Mesothelial cell of epicardium (in vitro differentiated cells): ENCODE measurements around the gene PSME2. TPM values are rescaled to one million over a fixed set of nuclear protein-coding genes. Genes with fewer than 3 reads are reported as not detected.

ENCODE experiments used
- DNase-seq, 2 experiments: peaks; one replicate each; pipeline ENCODE4 v3.0.0; 2021; ENCODE audit warnings: low spot score in 2 of 2; ENCODE audit not compliant: unreplicated experiment in 2 of 2
- H3K27ac Mint-ChIP-seq: 2 replicates; pipeline ENCODE4 v1.8.0; 2021; ENCODE audit warnings: mixed read lengths
- H3K27me3 Mint-ChIP-seq: 2 replicates; pipeline ENCODE4 v1.8.0; 2021; ENCODE audit warnings: low read depth, mixed read lengths
- H3K36me3 Mint-ChIP-seq: 2 replicates; pipeline ENCODE4 v1.8.0; 2021; ENCODE audit warnings: mixed read lengths
- H3K4me1 Mint-ChIP-seq: 2 replicates; pipeline ENCODE4 v1.8.0; 2021; ENCODE audit warnings: mixed read lengths
- H3K4me3 Mint-ChIP-seq: 2 replicates; pipeline ENCODE4 v1.8.0; 2021; ENCODE audit warnings: mild to moderate bottlenecking, moderate library complexity, mixed read lengths
- H3K9me3 Mint-ChIP-seq: 2 replicates; pipeline ENCODE4 v1.8.0; 2021; ENCODE audit warnings: mixed read lengths
- CTCF ChIP-seq: fragments of 200-600 bp; sonication (generic); IDR thresholded peaks from one replicate; pipeline ENCODE4 v1.5.0; 2021; ENCODE audit warnings: antibody characterized with exemption; ENCODE audit not compliant: unreplicated experiment
- total RNA-seq: library from RNA; stranded (reverse); gene quantifications from 3 replicates; pipeline ENCODE4 v1.2.1, GENCODE V29; 2021

Gene PSME2
- total RNA-seq, 1 donor from 2014 or later, result 148 TPM

- Mint-ChIP-seq H3K4me3 (no peak overlapping the region), H3K36me3 (peaks cover 16% of the 10 kb centered on the region), H3K27ac (peak overlapping the region; percentile 73), H3K9me3 (no peaks in the 10 kb centered on the region), H3K27me3 (no peaks in the 10 kb centered on the region), H3K4me1 (peaks cover 13% of the 10 kb centered on the region)
- DNase-seq, result no peak
- TF ChIP-seq CTCF, result no peak
These were observed 35.9 kb upstream of the PSME2 start for GRCh38 chr14:24182110-24182882.

GRCh38 chr14:24181371-24182077 is 35.1 kb upstream of the PSME2 start:
- Mint-ChIP-seq H3K4me3 (no peak overlapping the region), H3K9me3 (no peaks in the 10 kb centered on the region), H3K27ac (peak overlapping the region; percentile 73), H3K4me1 (peaks cover 14% of the 10 kb centered on the region), H3K36me3 (peaks cover 21% of the 10 kb centered on the region), H3K27me3 (no peaks in the 10 kb centered on the region)
- TF ChIP-seq CTCF, result no peak
- no peak for DNase-seq

DNA sequence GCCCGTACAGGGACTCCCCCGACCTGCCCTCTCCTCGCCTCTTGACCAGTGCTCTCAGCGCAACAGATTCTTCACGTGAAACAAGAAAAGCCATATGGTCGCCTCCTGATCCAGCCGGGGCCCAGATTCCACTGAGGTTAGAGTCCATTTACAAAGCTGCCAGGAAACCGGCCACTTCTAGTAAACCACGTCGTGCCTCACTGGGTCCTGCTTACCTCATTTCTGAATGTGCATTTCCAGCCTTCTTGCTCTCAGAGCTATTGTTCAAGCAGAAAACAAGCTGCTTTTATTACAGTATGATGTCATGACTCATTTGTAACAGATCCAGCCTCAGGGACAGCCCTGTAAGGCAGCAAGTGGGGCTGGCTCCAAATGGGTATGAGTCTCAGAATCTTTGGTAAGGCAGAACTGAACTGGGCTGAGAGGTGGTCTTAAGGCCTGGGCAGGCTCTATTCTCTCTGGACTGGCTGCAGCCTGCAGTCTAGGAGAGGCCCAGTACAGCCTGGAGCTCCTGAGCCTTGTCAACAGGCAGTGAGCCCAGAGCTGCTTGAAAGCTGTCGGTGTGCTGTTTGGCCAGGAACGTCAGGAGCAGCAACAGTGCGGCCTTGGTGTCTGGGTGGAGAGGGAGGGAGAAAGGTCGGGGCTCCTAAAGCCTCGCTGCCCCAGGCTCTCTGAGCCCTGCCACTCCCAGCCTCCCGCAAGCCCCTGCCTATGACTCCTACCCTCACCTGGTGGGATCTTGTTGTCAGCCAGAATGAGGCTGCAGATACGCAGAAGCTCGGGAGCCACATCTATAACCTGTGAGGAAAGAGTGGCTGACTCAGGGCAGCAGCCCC is 33.8 kb upstream of the PSME2 start:
- no peak for DNase-seq
- H3K27ac Mint-ChIP-seq, result peak overlapping the region; percentile 88
- no peak for TF ChIP-seq CTCF
- no peaks in the 10 kb centered on the region for H3K27me3 Mint-ChIP-seq
- peaks cover 17% of the 10 kb centered on the region for H3K4me1 Mint-ChIP-seq
- H3K36me3 Mint-ChIP-seq, result peaks cover 22% of the 10 kb centered on the region
- H3K9me3 Mint-ChIP-seq, result no peaks in the 10 kb centered on the region
- no peak overlapping the region for H3K4me3 Mint-ChIP-seq

- Mint-ChIP-seq H3K36me3 (peaks cover 28% of the 10 kb centered on the region), H3K9me3 (no peaks in the 10 kb centered on the region), H3K27ac (peak overlapping the region; percentile 88), H3K4me3 (no peak overlapping the region), H3K4me1 (peaks cover 25% of the 10 kb centered on the region), H3K27me3 (no peaks in the 10 kb centered on the region)
- no peak for DNase-seq
- TF ChIP-seq CTCF, result no peak
These were observed 33.0 kb upstream of the PSME2 start for GRCh38 chr14:24179294-24179960.
